ENCODE results near the gene AFDN.
A peak's percentile ranks its signal among the peaks of the same experiment; 100 is the strongest.

DNA sequence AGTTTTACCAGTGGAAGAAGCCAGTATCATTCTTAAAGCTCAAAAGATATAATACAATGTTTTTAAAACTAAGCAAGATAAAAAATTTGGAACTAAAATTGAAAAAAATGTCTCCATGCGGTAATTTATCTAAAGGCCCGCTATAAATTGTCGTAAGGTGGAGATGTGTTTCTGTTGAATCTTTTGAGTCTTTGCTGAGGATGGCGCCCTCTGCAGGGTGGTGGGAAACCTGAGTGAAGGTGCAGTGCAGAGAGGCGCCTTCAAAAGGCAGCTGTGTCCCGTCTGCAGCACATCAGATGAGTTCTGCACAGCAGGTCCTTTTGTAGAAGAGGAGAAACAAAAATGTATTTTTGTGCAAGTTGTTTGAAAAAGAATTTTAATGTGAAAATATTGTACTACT, 141.4 kb downstream of the AFDN start:
- TF ChIP-seq, protein P1, sequence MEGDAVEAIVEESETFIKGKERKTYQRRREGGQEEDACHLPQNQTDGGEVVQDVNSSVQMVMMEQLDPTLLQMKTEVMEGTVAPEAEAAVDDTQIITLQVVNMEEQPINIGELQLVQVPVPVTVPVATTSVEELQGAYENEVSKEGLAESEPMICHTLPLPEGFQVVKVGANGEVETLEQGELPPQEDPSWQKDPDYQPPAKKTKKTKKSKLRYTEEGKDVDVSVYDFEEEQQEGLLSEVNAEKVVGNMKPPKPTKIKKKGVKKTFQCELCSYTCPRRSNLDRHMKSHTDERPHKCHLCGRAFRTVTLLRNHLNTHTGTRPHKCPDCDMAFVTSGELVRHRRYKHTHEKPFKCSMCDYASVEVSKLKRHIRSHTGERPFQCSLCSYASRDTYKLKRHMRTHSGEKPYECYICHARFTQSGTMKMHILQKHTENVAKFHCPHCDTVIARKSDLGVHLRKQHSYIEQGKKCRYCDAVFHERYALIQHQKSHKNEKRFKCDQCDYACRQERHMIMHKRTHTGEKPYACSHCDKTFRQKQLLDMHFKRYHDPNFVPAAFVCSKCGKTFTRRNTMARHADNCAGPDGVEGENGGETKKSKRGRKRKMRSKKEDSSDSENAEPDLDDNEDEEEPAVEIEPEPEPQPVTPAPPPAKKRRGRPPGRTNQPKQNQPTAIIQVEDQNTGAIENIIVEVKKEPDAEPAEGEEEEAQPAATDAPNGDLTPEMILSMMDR (IDR thresholded peaks at IDR 0.05; ENCODE audit: borderline replicate concordance, extremely low read depth, low read length, poor library complexity, severe bottlenecking): peak; percentile 48
- TF ChIP-seq EZH2 (IDR thresholded peaks at IDR 0.05; ENCODE audit: borderline replicate concordance, low read depth, low read length, severe bottlenecking): no peak

Measured in DND-41 (cell line).